Ecto neural progenitor cell (in vitro differentiated cells): ENCODE results near the gene HAUS2.
"Not testable (repeated sequence)": the region's sequence is repeated elsewhere in the genome, so short reads cannot be mapped to it uniquely, and the experiment has no call there.

ENCODE experiments used
- DNase-seq: peaks from one replicate; pipeline ENCODE4 v3.0.0-alpha.2; 2018; ENCODE audit warnings: low spot score

The HAUS2 gene

GRCh38 chr15:42576040-42576594 is 27.5 kb downstream of the HAUS2 start:
- peak; percentile 47 for DNase-seq

GRCh38 chr15:42576776-42577175 is 28.1 kb downstream of the HAUS2 start:
- DNase-seq = no peak

GRCh38 chr15:42577514-42578031 is 28.9 kb downstream of the HAUS2 start:
- no peak for DNase-seq

GRCh38 chr15:42578984-42579537 is 30.4 kb downstream of the HAUS2 start:
- no peak for DNase-seq

- peak; percentile 91 for DNase-seq
These were observed 32.7 kb downstream of the HAUS2 start for GRCh38 chr15:42581272-42581730.

GRCh38 chr15:42582569-42583375 is 34.1 kb downstream of the HAUS2 start:
- DNase-seq = no peak

- DNase-seq = no peak
These were observed 35.6 kb downstream of the HAUS2 start for GRCh38 chr15:42584031-42584765.

- DNase-seq = no peak
These were observed 42.1 kb downstream of the HAUS2 start for GRCh38 chr15:42590619-42591237.

GRCh38 chr15:42591238-42591934 is 42.7 kb downstream of the HAUS2 start:
- no peak for DNase-seq

GRCh38 chr15:42592716-42593115 is 44.1 kb downstream of the HAUS2 start:
- no peak for DNase-seq

GRCh38 chr15:42593143-42593542 is 44.5 kb downstream of the HAUS2 start:
- no peak for DNase-seq

- no peak for DNase-seq
These were observed 45.5 kb downstream of the HAUS2 start for GRCh38 chr15:42594095-42594494.

- no peak for DNase-seq
These were observed 47.1 kb downstream of the HAUS2 start for GRCh38 chr15:42595626-42596240.

- DNase-seq = not testable (repeated sequence)
These were observed 52.7 kb downstream of the HAUS2 start for GRCh38 chr15:42601316-42601715.

- DNase-seq = no peak
These were observed 53.9 kb downstream of the HAUS2 start for GRCh38 chr15:42602501-42602900.

- DNase-seq = no peak
These were observed 55.3 kb downstream of the HAUS2 start for GRCh38 chr15:42603978-42604377.

- DNase-seq = no peak
These were observed 56.5 kb downstream of the HAUS2 start for GRCh38 chr15:42604894-42605744.

- DNase-seq = no peak
These were observed 57.2 kb downstream of the HAUS2 start for GRCh38 chr15:42605796-42606195.

GRCh38 chr15:42608110-42608531 is 59.5 kb downstream of the HAUS2 start:
- DNase-seq = no peak
